ENCODE results near the gene ZWILCH. TPM values are rescaled to one million over a fixed set of nuclear protein-coding genes. Genes with fewer than 3 reads are reported as not detected.

Gene ZWILCH
- total and polyA plus RNA-seq, 4 donors, result 3.2 to 9.9 (median 6.1) TPM

DNA sequence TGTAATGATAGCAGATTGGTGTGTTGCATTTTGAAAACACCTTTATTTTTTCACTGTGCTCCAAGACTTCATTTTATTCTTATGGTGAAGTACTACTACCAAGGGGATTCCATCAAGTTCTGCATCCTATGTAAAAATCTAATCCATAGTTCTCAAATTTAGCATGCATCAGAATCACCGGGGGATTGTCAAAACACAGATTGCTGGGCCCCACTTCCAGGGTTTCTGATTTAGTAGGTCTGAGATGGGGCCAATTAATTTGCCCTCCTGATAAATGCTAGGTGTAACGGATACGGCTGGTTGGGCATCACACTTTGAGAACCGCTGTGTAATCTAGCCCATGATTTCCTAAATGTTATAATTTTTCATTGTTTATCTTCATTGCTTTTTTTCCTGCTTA is 692 bp downstream of the ZWILCH start:
- H3K4me3 ChIP-seq, result peak overlapping the region; percentile 63
- ATAC-seq (ENCODE audit: insufficient read depth, low FRiP score) (no peak), DNase-seq (peak in 1 of 3 donors; percentile 11)
- peak overlapping the region; percentile 92 to 94 for H3K9ac ChIP-seq (ENCODE audit: insufficient read depth in 1 of 2, low read length in 2 of 2)
- H3K27ac ChIP-seq (ENCODE audit: low read depth in 1 of 2, low read length in 1 of 2), result peak overlapping the region in 1 of 2 donors; percentile 71
- WGBS, 2 donors, result 41 to 54% methylated on average over 4 of the region's 4 CpGs
- TF ChIP-seq, protein P1, sequence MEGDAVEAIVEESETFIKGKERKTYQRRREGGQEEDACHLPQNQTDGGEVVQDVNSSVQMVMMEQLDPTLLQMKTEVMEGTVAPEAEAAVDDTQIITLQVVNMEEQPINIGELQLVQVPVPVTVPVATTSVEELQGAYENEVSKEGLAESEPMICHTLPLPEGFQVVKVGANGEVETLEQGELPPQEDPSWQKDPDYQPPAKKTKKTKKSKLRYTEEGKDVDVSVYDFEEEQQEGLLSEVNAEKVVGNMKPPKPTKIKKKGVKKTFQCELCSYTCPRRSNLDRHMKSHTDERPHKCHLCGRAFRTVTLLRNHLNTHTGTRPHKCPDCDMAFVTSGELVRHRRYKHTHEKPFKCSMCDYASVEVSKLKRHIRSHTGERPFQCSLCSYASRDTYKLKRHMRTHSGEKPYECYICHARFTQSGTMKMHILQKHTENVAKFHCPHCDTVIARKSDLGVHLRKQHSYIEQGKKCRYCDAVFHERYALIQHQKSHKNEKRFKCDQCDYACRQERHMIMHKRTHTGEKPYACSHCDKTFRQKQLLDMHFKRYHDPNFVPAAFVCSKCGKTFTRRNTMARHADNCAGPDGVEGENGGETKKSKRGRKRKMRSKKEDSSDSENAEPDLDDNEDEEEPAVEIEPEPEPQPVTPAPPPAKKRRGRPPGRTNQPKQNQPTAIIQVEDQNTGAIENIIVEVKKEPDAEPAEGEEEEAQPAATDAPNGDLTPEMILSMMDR (IDR thresholded peaks at IDR 0.05; ENCODE audit: control extremely low read depth, extremely low read depth), result no peak
- peaks cover 8 to 26% (median 11%) of the 10 kb centered on the region in 4 donors for H3K36me3 ChIP-seq (ENCODE audit: control insufficient read depth in 4 of 4, insufficient read depth in 4 of 4, low read length in 4 of 4)
- peaks cover 0 to 25% (median 8%) of the 10 kb centered on the region in 5 donors for H3K4me1 ChIP-seq (ENCODE audit: control insufficient read depth in 5 of 5, insufficient read depth in 5 of 5, low read length in 5 of 5)
- H3K9me3 ChIP-seq (ENCODE audit: control insufficient read depth in 4 of 4, insufficient read depth in 3 of 4, low read length in 3 of 4), result no peaks in the 10 kb centered on the region
- H3K27me3 ChIP-seq (ENCODE audit: control insufficient read depth in 3 of 3, insufficient read depth in 3 of 3, low read length in 2 of 3), result no peaks in the 10 kb centered on the region

DNA sequence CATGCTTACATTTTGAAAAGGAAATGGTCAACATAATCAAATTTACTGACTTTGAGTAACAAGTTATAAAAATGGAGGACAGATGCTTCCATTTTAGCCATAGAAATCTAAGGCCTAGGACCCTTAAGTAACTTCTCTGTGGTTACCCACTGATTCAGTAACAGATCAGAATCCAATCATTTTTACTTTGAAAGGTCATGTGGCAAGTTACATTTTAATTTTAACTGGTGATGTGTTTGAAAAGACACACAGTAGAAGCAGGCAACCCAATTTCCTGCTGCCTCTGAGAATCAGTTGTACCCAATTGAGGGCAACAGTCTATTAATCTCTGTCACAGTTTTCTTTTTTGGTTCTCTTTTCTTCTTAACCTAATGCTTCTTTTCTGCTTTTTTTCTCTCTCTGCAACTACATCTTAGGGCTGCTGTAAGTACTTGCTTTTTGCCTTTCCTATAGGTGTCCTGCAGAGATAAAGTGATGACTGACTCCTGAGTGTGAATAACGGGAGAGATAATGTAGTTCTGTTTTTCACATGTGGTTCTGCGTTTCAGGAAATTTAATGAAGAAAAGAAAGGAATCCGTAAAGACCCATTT is 3.3 kb downstream of the ZWILCH start:
- Histone ChIP-seq H3K9ac (ENCODE audit: insufficient read depth in 1 of 2, low read length in 2 of 2) (no peak overlapping the region), H3K4me1 (ENCODE audit: control insufficient read depth in 5 of 5, insufficient read depth in 5 of 5, low read length in 5 of 5) (peaks cover 0 to 14% (median 5%) of the 10 kb centered on the region in 5 donors), H3K27me3 (ENCODE audit: control insufficient read depth in 3 of 3, insufficient read depth in 3 of 3, low read length in 2 of 3) (no peaks in the 10 kb centered on the region), H3K36me3 (ENCODE audit: control insufficient read depth in 4 of 4, insufficient read depth in 4 of 4, low read length in 4 of 4) (peaks cover 0 to 3% (median under 1%) of the 10 kb centered on the region in 4 donors), H3K9me3 (ENCODE audit: control insufficient read depth in 4 of 4, insufficient read depth in 3 of 4, low read length in 3 of 4) (no peaks in the 10 kb centered on the region), H3K27ac (ENCODE audit: low read depth in 1 of 2, low read length in 1 of 2) (no peak overlapping the region), H3K4me3 (no peak overlapping the region)
- WGBS, 2 donors, result 92 to 93% methylated on average over 3 of the region's 3 CpGs
- TF ChIP-seq, protein P1 (IDR thresholded peaks at IDR 0.05; ENCODE audit: control extremely low read depth, extremely low read depth), result no peak
- ATAC-seq (ENCODE audit: insufficient read depth, low FRiP score), result no peak
- DNase-seq, result no peak

DNA sequence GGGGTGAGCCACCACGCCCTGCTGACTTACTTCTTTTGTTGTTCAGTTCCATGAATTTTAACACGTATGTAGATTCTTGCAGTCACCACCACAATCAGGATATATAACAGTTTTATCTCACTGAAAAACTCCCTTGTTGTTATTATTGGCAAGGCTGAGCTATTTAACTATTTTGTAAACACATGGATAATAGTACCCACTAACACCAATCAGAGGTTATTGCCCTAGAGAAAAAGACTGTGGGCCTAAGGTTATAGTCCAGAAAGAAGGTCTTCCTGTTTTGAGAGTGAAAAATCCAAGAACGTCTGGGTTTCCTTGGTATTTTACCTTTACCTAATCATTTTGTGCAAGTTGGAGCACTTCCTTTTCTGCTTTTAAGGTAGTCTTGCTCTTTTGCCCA is 9.5 kb downstream of the ZWILCH start:
- Histone ChIP-seq H3K27ac (ENCODE audit: low read depth in 1 of 2, low read length in 1 of 2) (no peak overlapping the region), H3K4me1 (ENCODE audit: control insufficient read depth in 5 of 5, insufficient read depth in 5 of 5, low read length in 5 of 5) (no peaks in the 10 kb centered on the region), H3K4me3 (no peak overlapping the region), H3K27me3 (ENCODE audit: control insufficient read depth in 3 of 3, insufficient read depth in 3 of 3, low read length in 2 of 3) (no peaks in the 10 kb centered on the region), H3K9ac (ENCODE audit: insufficient read depth in 1 of 2, low read length in 2 of 2) (no peak overlapping the region), H3K36me3 (ENCODE audit: control insufficient read depth in 4 of 4, insufficient read depth in 4 of 4, low read length in 4 of 4) (peaks cover 0 to 8% (median 3%) of the 10 kb centered on the region in 4 donors), H3K9me3 (ENCODE audit: control insufficient read depth in 4 of 4, insufficient read depth in 3 of 4, low read length in 3 of 4) (no peaks in the 10 kb centered on the region)
- 74 to 75% methylated on average over 3 of the region's 3 CpGs for WGBS, 2 donors
- DNase-seq (no peak), ATAC-seq (ENCODE audit: insufficient read depth, low FRiP score) (no peak)
- TF ChIP-seq, protein P1 (IDR thresholded peaks at IDR 0.05; ENCODE audit: control extremely low read depth, extremely low read depth), result no peak

DNA sequence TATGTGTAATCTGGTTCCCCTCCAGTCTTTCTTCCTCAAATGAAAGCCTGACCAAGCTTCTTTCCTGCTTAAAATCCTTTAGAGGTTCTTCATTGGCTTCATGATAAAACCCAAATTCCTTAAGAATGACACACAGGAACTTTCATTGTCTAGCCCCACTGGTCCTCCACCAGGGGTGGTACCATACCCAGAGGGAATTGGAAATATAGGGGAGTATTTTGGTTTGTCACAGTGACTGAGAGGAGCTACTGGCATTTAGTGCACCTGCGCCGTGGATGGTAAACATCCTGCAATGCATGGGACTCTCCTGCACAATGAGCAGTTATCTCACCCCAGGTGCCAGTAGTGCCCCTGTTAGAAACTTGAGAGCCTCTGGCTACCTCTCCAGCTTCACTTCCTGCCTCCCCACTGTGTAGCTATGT is 10.8 kb downstream of the ZWILCH start:
- H3K9me3 ChIP-seq (ENCODE audit: control insufficient read depth in 4 of 4, insufficient read depth in 3 of 4, low read length in 3 of 4), result no peaks in the 10 kb centered on the region
- H3K4me3 ChIP-seq, result no peak overlapping the region
- no peaks in the 10 kb centered on the region for H3K4me1 ChIP-seq (ENCODE audit: control insufficient read depth in 5 of 5, insufficient read depth in 5 of 5, low read length in 5 of 5)
- H3K27ac ChIP-seq (ENCODE audit: low read depth in 1 of 2, low read length in 1 of 2), result no peak overlapping the region
- H3K36me3 ChIP-seq (ENCODE audit: control insufficient read depth in 4 of 4, insufficient read depth in 4 of 4, low read length in 4 of 4), result peaks cover 0 to 8% (median 3%) of the 10 kb centered on the region in 4 donors
- 95 to 99% methylated on average over 2 of the region's 2 CpGs for WGBS, 2 donors
- DNase-seq, result no peak
- H3K9ac ChIP-seq (ENCODE audit: insufficient read depth in 1 of 2, low read length in 2 of 2), result no peak overlapping the region
- TF ChIP-seq, protein P1 (IDR thresholded peaks at IDR 0.05; ENCODE audit: control extremely low read depth, extremely low read depth), result no peak
- no peak for ATAC-seq (ENCODE audit: insufficient read depth, low FRiP score)
- H3K27me3 ChIP-seq (ENCODE audit: control insufficient read depth in 3 of 3, insufficient read depth in 3 of 3, low read length in 2 of 3), result no peaks in the 10 kb centered on the region
